SU-DHL-6 (cell line): ENCODE measurements around the gene GP1BB.

ENCODE experiments used
- H2AFZ ChIP-seq: fragments of 200-600 bp; sonication (generic); 2 replicates; pipeline ENCODE4 v1.6.1; 2014; ENCODE audit warnings: low read depth, mild to moderate bottlenecking, moderate library complexity, mixed read lengths, antibody characterized with exemption, low read length; ENCODE audit not compliant: severe bottlenecking
- H3F3A ChIP-seq: fragments of 200-600 bp; shearing (Covaris generic); 2 replicates; pipeline ENCODE4 v1.6.0; 2016; ENCODE audit warnings: antibody characterized with exemption, mild to moderate bottlenecking; ENCODE audit not compliant: insufficient read depth
- H3K27ac ChIP-seq: fragments of 200-600 bp; sonication (generic); 2 replicates; pipeline ENCODE4 v1.5.1; 2016; ENCODE audit warnings: low read depth, mild to moderate bottlenecking, low read length, moderate library complexity, mixed read lengths
- H3K27me3 ChIP-seq: fragments of 200-600 bp; sonication (generic), shearing (Covaris generic); 2 replicates; pipeline ENCODE4 v1.6.0; 2014; ENCODE audit warnings: mild to moderate bottlenecking, low read length
- H3K36me3 ChIP-seq: fragments of 200-600 bp; sonication (generic); 2 replicates; pipeline ENCODE4 v1.6.1; 2014; ENCODE audit warnings: mild to moderate bottlenecking, low read length, mixed read lengths
- H3K4me2 ChIP-seq: fragments of 300-600, 200-600 bp; shearing (Covaris generic), sonication (generic); 2 replicates; pipeline ENCODE4 v1.6.0; 2014; ENCODE audit warnings: low read length, low read depth, mild to moderate bottlenecking; ENCODE audit not compliant: poor library complexity, severe bottlenecking
- H3K4me3 ChIP-seq: fragments of 200-600 bp; sonication (generic); 2 replicates; pipeline ENCODE4 v1.5.1; 2014; ENCODE audit warnings: antibody characterized with exemption, low read length, mild to moderate bottlenecking, mixed read lengths; ENCODE audit not compliant: insufficient read depth, poor library complexity, severe bottlenecking
- H3K79me2 ChIP-seq: fragments of 200-600 bp; sonication (generic); 2 replicates; pipeline ENCODE4 v1.6.1; 2014; ENCODE audit warnings: mild to moderate bottlenecking, low read length, moderate library complexity; ENCODE audit not compliant: insufficient read depth
- H3K9ac ChIP-seq: fragments of 200-600 bp; sonication (generic); 2 replicates; pipeline ENCODE4 v1.7.0; 2014; ENCODE audit warnings: mild to moderate bottlenecking, low read length
- H3K9me2 ChIP-seq: fragments of 200-600 bp; sonication (generic); replicated peaks from 2 replicates; pipeline ENCODE4 v1.6.1; 2014; ENCODE audit warnings: low read length; ENCODE audit not compliant: insufficient read depth
- H3K9me3 ChIP-seq: fragments of 200-600 bp; sonication (generic); 2 replicates; pipeline ENCODE4 v1.6.1; 2014; ENCODE audit warnings: low read length, mixed read lengths; ENCODE audit not compliant: insufficient read depth
- H4K20me1 ChIP-seq: fragments of 200-600 bp; sonication (generic); 2 replicates; pipeline ENCODE4 v1.6.1; 2014; ENCODE audit warnings: low read depth, mild to moderate bottlenecking, antibody characterized with exemption, low read length, moderate library complexity, mixed read lengths
- EZH2phosphoT487 ChIP-seq: fragments of 200-600 bp; sonication (generic), shearing (Covaris generic); conservative IDR thresholded peaks from 2 replicates; pipeline ENCODE4 v1.6.1; 2018; ENCODE audit warnings: mild to moderate bottlenecking, antibody characterized with exemption, low read length, moderate library complexity, mixed read lengths
- TF ChIP-seq, protein P1 (sequence below): fragments of 200-600 bp; sonication (generic); IDR thresholded peaks from one replicate; pipeline ENCODE4 v1.5.1; 2017; ENCODE audit warnings: antibody characterized with exemption, mild to moderate bottlenecking, low read length, moderate library complexity; ENCODE audit not compliant: insufficient read depth, poor library complexity, severe bottlenecking

The GP1BB gene

DNA sequence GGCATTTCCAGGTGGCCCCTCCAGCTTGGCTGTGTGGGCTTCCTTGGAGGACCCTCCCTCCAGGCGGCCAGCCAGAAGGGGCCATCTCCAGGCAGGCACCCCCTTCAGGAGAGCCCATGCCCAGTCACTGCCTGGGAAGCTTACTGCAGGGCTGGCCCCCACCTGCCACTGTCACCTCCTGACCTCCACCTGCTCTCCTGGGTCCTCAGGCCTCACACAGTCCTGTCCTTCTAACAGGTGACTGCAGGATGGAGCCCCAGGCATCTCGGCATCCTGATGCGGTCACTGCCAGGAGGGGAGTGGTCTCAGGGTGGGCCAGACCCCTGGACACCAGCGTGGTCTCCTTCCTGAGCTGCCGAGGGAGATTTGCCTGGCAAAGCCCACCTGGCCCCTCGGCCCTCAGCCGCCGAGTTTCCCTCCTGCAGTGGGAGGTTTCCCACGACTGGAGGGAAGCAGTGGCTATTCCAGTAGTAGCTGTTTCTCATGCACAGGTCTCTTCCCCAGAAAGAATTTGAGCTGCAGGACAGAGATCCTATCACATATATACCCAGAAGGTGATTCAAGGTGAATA lies 50.2 kb downstream of the GP1BB start:
- Histone ChIP-seq H3K4me3 (no peak overlapping the region), H3K27ac (no peak overlapping the region), H3K79me2 (no peaks in the 10 kb centered on the region)

More for the DNA sequence above, 50.2 kb downstream of the GP1BB start:
- no peak overlapping the region for H3K9ac ChIP-seq
- H2AFZ ChIP-seq = no peak overlapping the region
- no peak for TF ChIP-seq EZH2phosphoT487
- TF ChIP-seq, protein P1, sequence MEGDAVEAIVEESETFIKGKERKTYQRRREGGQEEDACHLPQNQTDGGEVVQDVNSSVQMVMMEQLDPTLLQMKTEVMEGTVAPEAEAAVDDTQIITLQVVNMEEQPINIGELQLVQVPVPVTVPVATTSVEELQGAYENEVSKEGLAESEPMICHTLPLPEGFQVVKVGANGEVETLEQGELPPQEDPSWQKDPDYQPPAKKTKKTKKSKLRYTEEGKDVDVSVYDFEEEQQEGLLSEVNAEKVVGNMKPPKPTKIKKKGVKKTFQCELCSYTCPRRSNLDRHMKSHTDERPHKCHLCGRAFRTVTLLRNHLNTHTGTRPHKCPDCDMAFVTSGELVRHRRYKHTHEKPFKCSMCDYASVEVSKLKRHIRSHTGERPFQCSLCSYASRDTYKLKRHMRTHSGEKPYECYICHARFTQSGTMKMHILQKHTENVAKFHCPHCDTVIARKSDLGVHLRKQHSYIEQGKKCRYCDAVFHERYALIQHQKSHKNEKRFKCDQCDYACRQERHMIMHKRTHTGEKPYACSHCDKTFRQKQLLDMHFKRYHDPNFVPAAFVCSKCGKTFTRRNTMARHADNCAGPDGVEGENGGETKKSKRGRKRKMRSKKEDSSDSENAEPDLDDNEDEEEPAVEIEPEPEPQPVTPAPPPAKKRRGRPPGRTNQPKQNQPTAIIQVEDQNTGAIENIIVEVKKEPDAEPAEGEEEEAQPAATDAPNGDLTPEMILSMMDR = no peak
- H3F3A ChIP-seq = no peaks in the 10 kb centered on the region
- H4K20me1 ChIP-seq = no peaks in the 10 kb centered on the region
- no peaks in the 10 kb centered on the region for H3K9me3 ChIP-seq
- H3K4me2 ChIP-seq = no peak overlapping the region
- H3K36me3 ChIP-seq = no peaks in the 10 kb centered on the region
- no peaks in the 10 kb centered on the region for H3K9me2 ChIP-seq
- no peaks in the 10 kb centered on the region for H3K27me3 ChIP-seq
